NCI-H2107 treated with DMSO at 0.1 percent for 48 hours (cell line): Measurements from ENCODE around the gene PROZ.

Experiments
- DNase-seq: peaks from one replicate; lab custom pipeline; 2025; ENCODE audit not compliant: unreplicated experiment; lab: John Stamatoyannopoulos, UW

PROZ gene

DNA sequence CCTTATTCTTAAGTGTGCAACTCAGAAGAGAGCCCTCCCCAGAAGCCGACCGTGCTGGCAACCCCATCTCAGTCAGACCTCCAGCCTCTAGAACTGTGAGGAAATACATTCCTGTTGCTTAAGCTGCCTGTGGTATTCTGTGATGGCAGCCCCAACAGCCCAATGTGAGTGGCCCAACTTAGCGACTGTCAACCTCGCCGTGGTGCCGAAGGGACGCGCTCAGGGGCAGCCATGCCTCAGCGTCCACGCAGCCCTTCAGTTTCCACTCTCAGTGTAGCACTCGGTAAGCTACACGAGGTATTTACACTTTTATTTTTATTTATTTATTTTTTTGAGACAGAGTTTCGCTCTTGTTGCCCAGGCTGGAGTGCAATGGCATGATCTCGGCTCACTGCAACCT is 18.4 kb downstream of the PROZ start:
- no peak for DNase-seq

DNA sequence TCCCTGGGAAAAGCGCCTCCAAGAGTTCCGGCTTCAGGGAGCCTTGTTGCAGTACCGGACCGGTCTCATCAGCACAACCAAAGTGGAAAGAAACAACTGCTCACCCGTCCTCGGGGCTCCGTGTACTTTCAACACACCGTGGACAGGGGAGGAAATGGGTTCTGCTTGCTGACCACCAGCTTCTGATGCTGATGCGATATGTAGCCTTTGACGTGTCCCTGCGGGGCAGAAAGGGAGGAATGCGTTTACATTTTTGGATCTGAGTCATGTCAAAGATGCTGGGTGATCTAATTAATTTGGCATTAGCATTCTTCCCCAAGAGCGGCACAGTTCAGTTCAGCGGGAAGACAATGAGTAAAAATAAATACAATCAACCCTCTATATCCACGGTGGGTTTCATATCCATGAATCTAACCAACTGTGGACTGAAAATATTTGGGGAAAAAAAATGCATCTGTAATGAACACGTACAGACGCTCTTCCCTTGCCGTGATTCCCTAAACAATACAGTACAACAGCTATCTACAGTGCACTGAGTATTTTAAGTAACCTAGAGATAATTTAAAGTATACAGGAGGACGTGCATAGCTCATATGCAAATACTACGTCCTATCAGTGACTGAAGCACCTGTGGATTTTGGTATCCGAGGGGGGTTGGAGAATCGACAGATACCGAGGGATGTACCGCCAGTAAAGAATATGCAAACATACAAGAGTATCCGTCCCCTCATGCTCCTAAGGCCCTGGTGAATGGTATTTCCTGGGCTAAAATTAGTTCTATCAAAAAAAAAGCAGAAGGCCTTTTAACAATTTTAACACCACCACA is 19.8 kb downstream of the PROZ start:
- no peak for DNase-seq

DNA sequence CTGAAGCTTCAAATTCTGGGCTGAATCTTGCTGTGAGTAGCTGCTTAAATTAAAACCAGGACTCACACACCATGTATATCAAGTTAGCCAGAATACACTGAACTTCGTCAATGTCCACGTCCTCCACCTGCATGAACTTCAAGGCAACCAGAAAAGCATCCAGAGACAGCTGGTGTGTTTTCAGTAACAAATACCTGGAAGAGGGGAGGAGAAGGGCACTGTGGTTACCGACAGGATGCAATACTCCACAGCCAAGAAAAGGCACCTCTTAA is 20.4 kb downstream of the PROZ start:
- no peak for DNase-seq

DNA sequence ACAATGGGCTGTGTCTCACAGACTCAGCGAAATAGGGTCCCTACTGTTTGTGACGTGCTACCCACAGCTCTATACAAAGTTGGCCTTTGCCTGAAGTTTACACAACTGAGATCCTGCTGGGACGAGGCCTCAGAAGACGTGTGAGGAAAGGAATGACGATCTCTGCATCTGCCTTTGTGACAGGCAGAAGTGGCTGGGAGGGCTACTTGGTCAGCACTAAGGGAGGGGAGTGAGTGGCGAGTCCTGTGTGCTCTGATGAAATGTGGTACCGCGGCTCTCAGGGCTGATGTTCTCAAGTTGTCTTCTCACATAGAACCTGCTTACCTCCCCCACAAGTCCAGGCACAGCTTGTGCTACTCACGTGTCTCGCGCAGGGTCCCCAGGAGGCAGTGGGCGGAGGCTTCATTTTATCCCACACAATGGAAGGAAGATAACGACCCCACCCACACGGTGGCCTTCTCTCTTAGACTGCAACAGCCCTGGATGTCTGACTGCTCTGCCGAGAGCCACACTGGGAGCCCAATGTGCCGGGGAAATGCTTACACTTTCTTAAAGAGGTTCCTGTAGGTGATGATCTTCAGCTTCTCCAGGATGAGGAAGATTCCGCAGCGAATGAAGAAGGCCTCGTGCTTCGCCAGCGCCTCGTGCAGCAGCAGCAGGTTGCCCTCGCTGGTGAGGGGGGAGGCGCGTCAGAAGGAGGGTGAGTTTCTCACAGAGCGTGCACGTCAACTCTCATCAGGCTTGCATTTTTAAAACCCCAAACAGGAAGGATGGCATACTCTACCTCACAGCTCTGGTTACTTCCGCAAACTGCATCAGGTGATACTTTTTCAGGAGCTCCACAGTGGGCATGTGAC is 21.2 kb downstream of the PROZ start:
- DNase-seq, result no peak

DNA sequence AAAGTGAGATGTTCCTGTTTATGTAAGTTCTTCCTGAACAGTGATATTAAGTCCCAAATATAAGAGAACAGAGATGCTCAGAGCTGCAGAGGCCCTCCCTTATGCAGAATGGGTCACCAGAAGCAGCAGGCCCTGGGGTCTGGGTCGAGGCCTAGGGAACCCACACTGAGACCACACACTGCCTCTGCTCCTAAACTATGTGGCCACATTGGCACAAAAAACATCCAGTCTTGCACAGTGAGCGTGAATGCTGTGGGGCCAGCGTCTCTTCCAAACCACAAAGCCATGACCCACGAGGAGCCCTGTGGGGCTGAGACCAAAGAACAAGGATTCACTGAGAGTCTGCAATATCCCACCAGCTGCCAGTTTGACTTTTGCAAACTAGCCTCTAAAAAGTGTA is 23.6 kb downstream of the PROZ start:
- DNase-seq, result no peak

DNA sequence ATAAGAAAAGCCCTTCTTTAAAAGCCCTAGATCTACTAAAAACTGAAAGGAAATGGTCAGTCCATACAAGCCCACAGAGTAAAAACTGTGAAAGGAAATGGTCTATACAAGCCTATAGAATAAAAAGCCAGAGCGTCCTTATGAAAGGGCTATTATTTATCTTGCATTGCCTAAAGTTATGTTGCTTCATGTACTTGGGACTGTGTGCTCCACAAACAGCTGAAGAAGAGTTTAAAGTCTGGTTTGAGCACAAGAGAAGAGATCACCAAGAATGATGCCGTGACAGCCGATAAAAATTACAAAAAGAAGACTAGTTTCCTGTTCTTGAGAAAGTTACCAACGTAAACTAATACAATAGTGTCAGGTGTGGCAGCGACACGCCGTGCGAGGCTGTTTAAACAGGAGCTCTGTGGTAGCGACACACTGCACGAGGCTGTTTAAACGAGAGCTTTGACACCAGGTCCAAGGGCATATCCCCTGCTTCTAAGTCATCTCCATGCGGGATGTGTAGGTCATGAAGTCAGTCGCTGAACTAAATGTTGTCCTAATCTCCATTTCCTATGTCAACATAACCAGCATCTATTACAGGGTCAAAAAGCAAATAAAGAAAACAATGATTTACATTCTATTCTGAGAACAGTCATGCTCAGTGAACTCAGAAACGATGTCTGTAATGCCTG is 25.1 kb downstream of the PROZ start:
- DNase-seq, result no peak

DNA sequence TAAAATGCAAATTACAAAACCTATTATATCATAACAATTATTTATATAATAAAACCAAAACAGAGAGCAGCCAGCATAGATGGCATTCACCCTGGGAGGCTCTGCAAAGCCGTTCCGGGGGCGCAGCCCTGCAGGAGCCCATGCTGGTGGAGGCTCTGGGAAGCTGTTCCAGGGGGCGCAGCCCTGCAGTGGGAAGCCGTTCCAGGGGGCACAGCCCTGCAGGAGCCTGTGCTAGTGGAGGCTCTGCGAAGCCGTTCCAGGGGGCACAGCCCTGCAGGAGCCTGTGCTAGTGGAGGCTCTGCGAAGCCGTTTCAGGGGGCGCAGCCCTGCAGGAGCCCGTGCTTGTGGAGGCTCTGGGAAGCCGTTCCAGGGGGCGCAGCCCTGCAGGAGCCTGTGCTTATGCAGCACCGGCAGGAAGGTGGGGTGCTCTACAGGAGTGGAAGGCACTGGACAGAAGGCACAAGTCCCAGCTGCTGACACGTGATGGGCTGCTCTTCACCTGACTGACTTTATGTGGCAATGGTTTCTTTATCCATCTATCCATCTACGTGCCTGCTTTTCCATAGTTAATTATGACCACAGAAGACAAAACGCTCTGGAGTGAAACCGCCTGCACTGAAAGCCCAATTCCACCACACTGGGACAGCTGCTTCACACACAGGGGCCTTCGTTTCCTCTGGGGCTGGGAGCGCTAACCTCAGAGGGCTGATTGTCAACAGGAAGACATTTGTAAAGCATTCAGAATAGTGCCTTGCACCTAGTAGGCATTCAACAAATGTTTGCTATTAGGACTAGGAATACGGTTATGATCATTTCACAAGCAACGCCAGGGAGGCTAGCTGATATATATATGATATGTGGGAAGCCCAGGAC is 26.4 kb downstream of the PROZ start:
- no peak for DNase-seq

DNA sequence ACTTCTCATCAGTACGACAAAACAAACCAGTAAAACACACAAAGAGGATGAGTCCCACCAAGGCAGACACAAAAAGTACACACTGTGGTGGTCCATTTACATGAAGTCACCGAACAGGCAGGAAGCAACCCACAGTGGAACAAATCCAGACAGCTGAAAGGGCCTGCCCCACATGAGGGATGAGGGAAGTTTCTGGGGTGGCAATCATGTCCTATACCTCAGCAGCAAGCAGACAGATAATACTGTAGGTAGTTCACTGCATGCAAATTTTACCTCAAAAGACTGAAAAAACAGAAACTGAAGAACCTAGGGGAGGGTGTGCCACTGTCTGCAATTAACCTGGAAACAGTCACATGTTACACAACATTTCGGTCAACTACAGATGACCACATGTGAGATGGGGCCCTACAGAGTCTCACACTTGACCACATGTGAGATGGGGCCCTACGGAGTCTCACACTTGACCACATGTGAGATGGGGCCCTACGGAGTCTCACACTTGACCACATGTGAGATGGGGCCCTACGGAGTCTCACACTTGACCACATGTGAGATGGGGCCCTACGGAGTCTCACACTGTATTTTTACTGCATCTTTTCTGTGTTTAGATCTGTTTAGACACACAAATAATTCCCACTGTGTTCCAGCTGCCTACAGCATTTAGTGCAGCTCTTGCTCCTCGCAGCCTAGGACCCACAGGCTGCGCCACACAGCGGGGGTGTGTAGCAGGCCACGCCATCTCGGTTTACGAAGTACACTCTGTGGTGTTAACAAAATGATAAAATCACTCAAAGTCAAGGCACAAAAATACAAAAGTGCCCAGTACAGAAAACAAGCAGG is 27.8 kb downstream of the PROZ start:
- no peak for DNase-seq

DNA sequence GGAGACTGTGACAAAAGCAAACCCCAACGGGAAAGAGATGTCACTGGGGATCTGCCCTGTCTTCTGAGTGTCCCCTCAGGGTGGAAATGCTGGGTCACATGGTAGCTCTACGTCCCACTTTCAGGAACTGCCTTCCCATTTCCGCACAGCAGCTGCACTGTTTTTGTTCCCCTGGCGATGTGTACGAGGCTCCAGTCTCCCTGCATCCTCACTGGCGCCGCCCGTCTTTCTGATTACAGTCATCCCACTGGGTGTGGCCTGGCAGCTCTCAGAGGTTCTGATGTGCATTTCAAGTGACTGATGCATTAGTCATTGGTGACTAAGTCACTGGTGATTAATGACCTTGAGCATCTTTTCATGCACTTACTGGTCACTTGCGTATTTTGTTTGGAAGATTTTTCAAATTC is 28.8 kb downstream of the PROZ start:
- DNase-seq, result no peak

DNA sequence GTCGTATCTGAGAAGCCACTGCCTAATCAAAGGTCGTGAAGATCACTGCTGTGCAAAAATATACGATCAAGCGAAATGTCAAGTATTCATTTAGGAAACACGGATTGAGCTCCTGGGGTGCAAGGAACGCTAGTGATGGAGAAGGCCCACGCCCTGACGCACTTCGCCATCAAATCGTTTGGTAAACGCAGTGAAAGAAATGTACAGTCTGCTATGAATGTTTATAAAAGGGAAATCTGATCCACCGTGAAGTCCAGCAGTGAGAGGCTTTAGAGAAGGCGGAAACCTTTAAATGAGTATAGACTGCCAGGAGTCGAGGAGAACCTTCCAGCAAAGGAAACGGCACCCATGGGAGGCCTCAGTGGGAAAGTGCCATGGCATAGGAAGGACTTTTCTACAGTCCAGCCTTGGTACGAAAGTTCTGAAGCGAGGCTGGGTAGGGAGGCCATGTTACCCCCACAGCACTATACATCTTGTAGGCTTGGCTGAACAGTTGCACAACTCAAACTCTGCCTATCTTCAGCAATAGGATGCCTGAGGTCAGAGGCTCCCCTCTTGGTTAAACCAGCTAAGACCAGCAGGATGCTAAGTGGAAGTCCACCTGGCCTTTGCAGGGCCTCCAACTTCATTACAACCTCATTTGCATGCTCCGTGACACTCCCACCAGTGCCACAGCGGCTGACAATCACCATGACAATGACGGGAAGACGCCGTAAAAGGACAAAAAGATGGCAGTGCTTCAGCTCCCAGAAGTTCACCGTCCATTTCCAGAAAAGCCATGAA is 29.6 kb downstream of the PROZ start:
- DNase-seq, result no peak

DNA sequence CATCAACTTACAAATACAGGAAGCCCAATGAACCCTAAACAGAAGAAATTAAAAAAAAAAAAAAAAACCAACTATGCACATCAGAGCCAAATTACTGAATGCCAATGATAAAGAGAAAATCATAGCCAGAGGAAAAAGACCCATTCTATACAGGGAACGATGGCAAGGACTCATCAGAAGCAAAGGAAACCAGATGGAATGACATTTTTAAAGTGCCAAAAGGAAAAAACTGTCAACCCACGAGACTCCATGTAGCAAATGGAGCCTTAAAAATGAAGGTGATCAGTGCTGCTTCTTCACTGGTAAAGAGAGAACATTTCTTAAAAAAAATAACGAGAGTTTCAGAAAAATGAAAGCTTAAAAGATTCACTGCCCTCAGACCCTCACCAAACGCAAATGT is 31.7 kb downstream of the PROZ start:
- DNase-seq, result no peak

DNA sequence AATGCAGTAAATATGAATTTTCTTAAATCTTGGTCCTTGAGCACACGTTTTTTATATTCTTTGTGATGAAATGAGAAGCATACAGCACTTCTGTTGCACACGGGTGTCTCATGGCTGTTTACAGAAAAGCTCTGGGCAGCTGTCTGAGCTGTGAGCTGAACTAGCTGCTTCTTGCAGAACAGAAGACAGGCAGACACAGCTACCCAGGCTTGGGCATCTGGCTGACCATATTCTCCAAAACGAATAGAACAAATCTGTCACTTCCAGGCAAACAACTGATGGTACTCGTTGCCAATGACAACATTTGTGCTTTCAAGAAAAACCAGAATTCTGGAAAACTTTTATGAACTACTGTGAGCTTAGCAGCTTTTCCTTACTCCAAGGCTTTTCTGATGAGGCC is 33.8 kb downstream of the PROZ start:
- no peak for DNase-seq

DNA sequence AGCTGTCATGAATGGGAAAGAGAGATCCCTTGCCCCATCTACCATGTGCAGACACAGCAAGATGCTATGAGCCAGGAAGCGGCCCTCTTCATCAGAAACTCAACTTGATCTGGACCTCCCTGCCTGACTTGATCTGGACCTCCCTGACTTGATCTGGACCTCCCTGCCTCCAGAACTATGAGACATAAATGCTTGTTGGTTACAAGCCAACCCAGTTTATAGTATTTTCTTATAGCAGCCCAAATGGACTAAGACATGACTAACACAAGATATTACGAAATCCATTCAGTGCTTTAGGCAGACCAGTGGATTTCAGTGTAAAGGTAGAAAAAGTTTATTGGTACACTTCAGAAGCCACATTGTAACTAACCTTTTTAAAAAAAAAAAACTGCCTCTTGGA is 34.5 kb downstream of the PROZ start:
- no peak for DNase-seq

DNA sequence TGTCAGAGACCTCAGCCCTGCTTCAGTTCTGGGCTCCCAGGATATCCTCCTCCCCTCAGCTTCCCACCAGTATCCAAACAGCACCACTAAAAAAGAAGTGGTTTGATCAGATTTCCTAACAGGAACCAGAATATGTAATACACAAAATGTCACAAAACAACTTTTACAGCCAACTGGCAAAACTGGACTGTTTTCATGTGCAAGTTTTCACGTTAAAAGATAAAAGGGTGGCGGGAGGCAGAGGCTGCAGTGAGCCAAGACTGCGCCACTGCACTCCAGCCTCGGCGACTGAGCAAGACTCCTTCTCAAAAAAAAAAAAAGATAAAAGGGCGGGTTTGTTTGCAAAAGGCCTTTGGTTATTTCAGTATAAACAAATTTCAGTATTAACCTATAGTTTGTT is 36.9 kb downstream of the PROZ start:
- no peak for DNase-seq

DNA sequence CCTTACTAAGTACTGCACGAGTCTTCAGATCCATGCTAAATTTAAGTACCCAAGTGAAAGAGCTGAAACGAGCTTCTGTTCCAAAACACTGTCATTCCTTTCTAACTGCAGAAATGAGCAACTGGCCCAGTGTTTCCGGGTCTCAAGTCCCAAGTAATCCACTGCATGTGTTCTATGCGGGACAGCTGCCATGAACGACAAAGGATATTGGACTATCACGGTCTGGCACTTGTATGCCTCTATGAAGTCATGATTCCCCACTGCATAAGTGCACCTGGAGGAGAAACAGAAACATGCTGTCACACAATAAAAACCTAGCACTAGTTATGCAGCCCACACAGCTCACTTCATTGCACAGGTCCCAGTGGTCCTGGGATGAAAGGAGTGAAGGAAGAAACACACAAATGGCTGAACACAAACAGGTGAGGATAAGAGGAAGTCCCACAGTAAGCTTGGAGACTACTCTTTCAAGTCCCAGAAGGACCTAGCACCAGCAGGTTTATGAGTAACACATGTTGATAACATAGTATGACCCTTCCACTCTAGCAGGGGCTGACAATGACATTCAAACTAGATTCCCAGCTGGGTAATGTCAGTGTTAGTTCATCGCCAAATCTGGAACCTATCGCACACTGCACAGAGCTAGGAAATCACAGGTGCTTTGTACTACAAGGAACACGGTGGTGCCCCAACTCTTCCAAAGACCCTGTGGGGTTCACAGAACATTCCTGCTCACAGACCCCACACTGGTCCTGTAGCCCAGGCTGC is 38.7 kb downstream of the PROZ start:
- no peak for DNase-seq

DNA sequence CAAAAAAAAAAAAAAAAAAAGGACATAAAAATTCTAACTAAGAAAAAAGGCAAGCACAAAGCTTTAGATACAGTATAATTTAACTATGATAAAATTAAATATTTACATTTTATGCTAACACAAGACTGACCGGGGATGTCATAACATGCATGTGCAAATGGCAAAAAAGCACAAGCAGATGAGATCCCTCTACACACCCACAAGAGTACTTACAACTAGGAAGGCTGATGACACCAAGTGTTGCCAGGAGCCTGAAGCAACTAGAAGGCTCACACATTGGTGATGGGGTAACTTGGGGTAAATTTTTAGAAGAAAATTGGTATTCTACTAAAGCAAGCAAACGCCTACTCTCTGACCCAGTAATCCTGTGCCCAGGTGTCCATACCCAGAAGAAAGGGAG is 43.4 kb downstream of the PROZ start:
- no peak for DNase-seq

DNA sequence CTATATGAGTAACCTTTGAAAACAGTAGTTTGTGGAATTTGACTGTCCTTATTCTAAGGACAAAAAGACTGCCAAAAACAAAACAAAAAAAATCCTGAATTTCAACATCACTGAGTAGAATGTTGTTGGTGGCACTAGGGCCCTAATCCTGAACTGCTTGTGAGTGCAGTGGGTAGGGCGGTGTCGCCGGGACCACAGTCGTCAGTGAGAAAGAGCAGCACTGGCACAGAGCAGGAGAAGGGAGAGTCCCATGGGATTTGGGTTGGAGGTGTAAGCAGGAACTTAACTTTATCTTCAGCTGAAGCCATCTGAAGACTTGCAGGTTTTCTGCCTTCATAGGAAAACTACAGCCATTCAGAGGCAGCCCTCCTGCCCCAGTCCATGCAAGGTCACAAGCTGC is 44.5 kb downstream of the PROZ start:
- DNase-seq, result no peak

DNA sequence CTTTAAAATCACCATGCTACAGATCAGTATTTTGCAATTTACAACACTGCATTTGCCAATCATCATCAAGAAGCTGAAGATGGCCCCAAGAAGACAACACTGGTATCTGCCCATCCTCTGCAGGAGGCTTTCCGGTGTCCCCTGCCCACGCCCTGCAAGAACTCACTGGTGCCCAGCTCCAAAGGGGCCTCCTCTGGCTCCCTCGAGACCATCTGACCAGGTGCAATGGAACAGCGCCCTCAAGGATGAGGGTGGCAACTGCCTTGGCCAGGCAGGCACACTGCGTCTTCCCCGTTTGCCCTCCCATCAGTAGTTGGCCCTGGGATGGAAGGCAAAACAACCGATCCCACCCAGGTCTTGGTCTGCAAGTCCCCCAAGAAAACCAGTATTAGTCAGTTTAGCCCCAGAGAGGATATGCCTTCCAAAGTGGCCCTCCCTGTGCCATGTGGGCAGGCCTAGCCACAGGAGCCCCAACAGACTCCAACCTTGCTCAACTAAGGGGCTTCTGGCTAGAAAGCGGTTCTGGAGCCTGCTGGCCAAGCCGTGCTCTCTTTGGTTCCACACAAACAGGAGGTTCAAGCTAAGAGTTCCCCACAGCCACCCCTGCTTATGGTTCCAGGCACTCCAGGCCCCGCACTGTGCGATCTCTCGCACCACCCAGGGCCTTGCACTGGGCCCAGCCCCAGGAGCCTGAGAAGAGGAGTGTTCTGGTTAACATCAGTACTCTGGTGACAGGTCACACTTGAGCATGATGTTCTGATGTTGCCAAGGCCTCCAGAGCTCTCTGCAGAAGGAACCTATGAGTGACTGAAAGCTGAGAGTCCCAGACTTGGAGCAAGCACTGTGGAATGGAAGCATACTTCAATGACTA is 45.3 kb downstream of the PROZ start:
- DNase-seq, result no peak
